K562 (cell line): ENCODE measurements around the gene COX4I2. TPM values are rescaled to one million over a fixed set of nuclear protein-coding genes. Genes with fewer than 3 reads are reported as not detected.

Experiments
- ADNP ChIP-seq: fragments of 200-800 bp; sonication (Bioruptor generic); IDR thresholded peaks from 2 replicates; pipeline ENCODE4 v1.6.1; 2016; ENCODE audit warnings: missing genetic modification characterization, missing compliant biosample characterization
- ATF2 ChIP-seq: sonication (generic); formaldehyde crosslinking; IDR thresholded peaks from 2 replicates; pipeline ENCODE4 v1.8.1; 2022; ENCODE audit warnings: missing genetic modification reagents
- BCL6 ChIP-seq: fragments of 250-450 bp; sonication (Bioruptor Pico); IDR thresholded peaks from 2 replicates; pipeline ENCODE4 v1.4.0; 2020
- BDP1 ChIP-seq: IDR thresholded peaks from 3 replicates; pipeline ENCODE4 v1.6.1; 2011; ENCODE audit not compliant: insufficient read length, insufficient read depth
- CBX2 ChIP-seq: fragments of 200-600 bp; sonication (generic); IDR thresholded peaks from one replicate; pipeline ENCODE4 v1.6.1; 2012; ENCODE audit warnings: mild to moderate bottlenecking, low read length, inconsistent platforms; ENCODE audit not compliant: insufficient read depth, poor library complexity, severe bottlenecking
- CXXC5 ChIP-seq: fragments of 250-450 bp; sonication (Bioruptor Pico); IDR thresholded peaks from 2 replicates; pipeline ENCODE4 v1.8.0; 2022; ENCODE audit warnings: inconsistent platforms, mild to moderate bottlenecking, moderate library complexity
- EP300 ChIP-seq: IDR thresholded peaks from 2 replicates; pipeline ENCODE4 v1.6.1; 2012; ENCODE audit warnings: low read length, improper control_type of control experiment
- ESRRA ChIP-seq: fragments of 450-650 bp; IDR thresholded peaks from 2 replicates; pipeline ENCODE4 v1.6.1; 2014; ENCODE audit warnings: low read depth, mild to moderate bottlenecking, moderate library complexity, borderline replicate concordance
- GABPB2 ChIP-seq: fragments of 250-450 bp; sonication (Bioruptor Pico); conservative IDR thresholded peaks from 2 replicates; pipeline ENCODE4 v1.5.1; 2021; ENCODE audit warnings: mild to moderate bottlenecking
- HES1 ChIP-seq: fragments of 450-650 bp; IDR thresholded peaks from 2 replicates; pipeline ENCODE4 v1.6.1; 2016; ENCODE audit warnings: low read depth, mild to moderate bottlenecking, moderate library complexity
- KLF1 ChIP-seq: fragments of 450-650 bp; IDR thresholded peaks from 2 replicates; pipeline ENCODE4 v1.6.1; 2016; ENCODE audit warnings: missing genetic modification characterization, missing compliant biosample characterization
- MAFF ChIP-seq: IDR thresholded peaks from 2 replicates; pipeline ENCODE4 v1.6.1; 2012; ENCODE audit warnings: low read length, improper control_type of control experiment
- MCM5 ChIP-seq: fragments of 450-650 bp; IDR thresholded peaks from 2 replicates; pipeline ENCODE4 v1.6.1; 2016; ENCODE audit warnings: low read depth
- MEF2A ChIP-seq: IDR thresholded peaks from 2 replicates; pipeline ENCODE4 v1.6.1; 2011; ENCODE audit warnings: low read depth, mild to moderate bottlenecking, low read length, moderate library complexity; ENCODE audit not compliant: control insufficient read depth
- NONO ChIP-seq, 2 experiments: fragments of 200-400 bp in 1 of 2; fragments of 450-650 bp in 1 of 2; formaldehyde crosslinking in 1 of 2; IDR thresholded peaks; 2 replicates each; pipeline ENCODE4 v1.6.1; 2017; ENCODE audit warnings: low read depth in 2 of 2, mild to moderate bottlenecking in 2 of 2, moderate library complexity in 2 of 2, low read length in 1 of 2
- RBM34 ChIP-seq: fragments of 200-400 bp; formaldehyde crosslinking; IDR thresholded peaks from 2 replicates; pipeline ENCODE4 v1.6.1; 2018; ENCODE audit warnings: low read length, borderline replicate concordance; ENCODE audit not compliant: insufficient read depth
- RHOXF2B ChIP-seq: fragments of 250-450 bp; sonication (Bioruptor Pico); conservative IDR thresholded peaks from 2 replicates; pipeline ENCODE4 v1.5.1; 2021
- RUNX1 ChIP-seq: sonication (generic); IDR thresholded peaks from 2 replicates; pipeline ENCODE4 v1.6.1; 2016; ENCODE audit warnings: antibody characterized with exemption, low read depth
- SIX5 ChIP-seq, 2 experiments: IDR thresholded peaks; 2 replicates each; pipeline ENCODE4 v1.6.1; 2011; ENCODE audit warnings: low read length in 2 of 2, borderline replicate concordance in 1 of 2, low read depth in 1 of 2, mild to moderate bottlenecking in 1 of 2, moderate library complexity in 1 of 2; ENCODE audit not compliant: insufficient read depth in 1 of 2
- SMAD1 ChIP-seq: fragments of 150-350 bp; IDR thresholded peaks from 2 replicates; pipeline ENCODE4 v1.6.1; 2014; ENCODE audit warnings: low read length, low read depth; ENCODE audit not compliant: partially characterized antibody
- SOX6 ChIP-seq: fragments of 450-650 bp; IDR thresholded peaks from 2 replicates; pipeline ENCODE4 v1.6.1; 2014; ENCODE audit warnings: mild to moderate bottlenecking
- TAF15 ChIP-seq: fragments of 200-400 bp; formaldehyde crosslinking; IDR thresholded peaks from 2 replicates; pipeline ENCODE4 v1.6.1; 2017; ENCODE audit warnings: mild to moderate bottlenecking, low read depth, low read length, moderate library complexity
- TRIM28 ChIP-seq: fragments of 450-650 bp; IDR thresholded peaks from 2 replicates; pipeline ENCODE4 v1.6.1; 2017
- ZFP36 ChIP-seq: fragments of 150-350 bp; IDR thresholded peaks from 2 replicates; pipeline ENCODE4 v1.6.1; 2018; ENCODE audit warnings: low read length, low read depth; ENCODE audit not compliant: partially characterized antibody
- ZKSCAN3 ChIP-seq: fragments of 250-450 bp; sonication (Bioruptor Pico); IDR thresholded peaks from 2 replicates; pipeline ENCODE4 v1.4.0; 2020
- ZNF124 ChIP-seq: sonication (generic); formaldehyde crosslinking; IDR thresholded peaks from 2 replicates; pipeline ENCODE4 v1.8.1; 2022; ENCODE audit warnings: missing genetic modification reagents
- ZNF174 ChIP-seq: fragments of 250-450 bp; sonication (Bioruptor Pico); IDR thresholded peaks from 2 replicates; pipeline ENCODE4 v1.4.0; 2020; ENCODE audit warnings: mild to moderate bottlenecking
- ZNF431 ChIP-seq: sonication (generic); formaldehyde crosslinking; IDR thresholded peaks from 2 replicates; pipeline ENCODE4 v1.8.0; 2022; ENCODE audit warnings: mild to moderate bottlenecking, missing genetic modification reagents
- polyA plus RNA-seq, 8 experiments: library from polyadenylated mRNA; depleted of rRNA in 4 of 8; stranded (reverse) in 5 of 8; unstranded in 3 of 8; fragments of >200 nt; fragmentation: Nextera tagmentation in 2 of 8; fragmentation: Illumina TruSeq in 1 of 8; extraction: Ambion mirVana in 2 of 8; extraction: Trizol in 1 of 8; gene quantifications; 2 replicates each; pipeline versions ENCODE4 v1.2.1 to v1.2.3, GENCODE V29; 2011 to 2014; ENCODE audit warnings: inconsistent platforms in 1 of 8, missing spikeins in 1 of 8
- total RNA-seq, 7 experiments: library from RNA; depleted of rRNA in 6 of 7; stranded (reverse); fragments of >200 nt in 6 of 7; fragmentation: Illumina TruSeq in 2 of 7; extraction: Trizol in 2 of 7; gene quantifications; 2 replicates each; pipeline versions ENCODE4 v1.2.1 to v1.2.3, GENCODE V29; 2011 to 2021; ENCODE audit warnings: low replicate concordance in 1 of 7
- TF ChIP-seq, protein P1 (sequence below): fragments of 450-650 bp; formaldehyde crosslinking; IDR thresholded peaks from 2 replicates; pipeline ENCODE4 v1.4.0; 2020; ENCODE audit warnings: mild to moderate bottlenecking

Gene COX4I2
- total and polyA plus RNA-seq, 9 of the 15 experiments (the other 6 are each of a cell fraction or from before 2014, with no cell fraction given): not detected

- peak; percentile 63 for TF ChIP-seq SMAD1
- no peak for TF ChIP-seq ZKSCAN3
- no peak for TF ChIP-seq GABPB2 (CRISPR knock-in tag)
- TF ChIP-seq CBX2: no peak
- peak; percentile 90 for TF ChIP-seq CXXC5 (CRISPR knock-in tag)
- no peak for TF ChIP-seq MCM5
- TF ChIP-seq ZNF174 (CRISPR knock-in tag): no peak
- TF ChIP-seq EP300: peak; percentile 87
- TF ChIP-seq BCL6 (CRISPR knock-in tag): no peak
- TF ChIP-seq RBM34: no peak
- no peak for TF ChIP-seq MEF2A
- TF ChIP-seq RUNX1: no peak; the same call in 1 of the 2 replicates
- no peak for TF ChIP-seq ZNF124 (CRISPR knock-in tag)
- TF ChIP-seq ATF2 (CRISPR knock-in tag): peak; percentile 96
- TF ChIP-seq ZNF431 (CRISPR knock-in tag): no peak
- peak; percentile 48 for TF ChIP-seq SOX6
- no peak for TF ChIP-seq TRIM28
- TF ChIP-seq KLF1: no peak
- TF ChIP-seq SIX5 (IDR thresholded peaks at IDR 0.05; ENCODE audit: borderline replicate concordance in 1 of 2, insufficient read depth in 1 of 2, low read depth in 1 of 2, low read length in 2 of 2): no peak
- TF ChIP-seq TAF15: no peak
- TF ChIP-seq ZFP36: peak; percentile 74
- no peak for TF ChIP-seq MAFF
- TF ChIP-seq RHOXF2B: no peak
- TF ChIP-seq, protein P1, sequence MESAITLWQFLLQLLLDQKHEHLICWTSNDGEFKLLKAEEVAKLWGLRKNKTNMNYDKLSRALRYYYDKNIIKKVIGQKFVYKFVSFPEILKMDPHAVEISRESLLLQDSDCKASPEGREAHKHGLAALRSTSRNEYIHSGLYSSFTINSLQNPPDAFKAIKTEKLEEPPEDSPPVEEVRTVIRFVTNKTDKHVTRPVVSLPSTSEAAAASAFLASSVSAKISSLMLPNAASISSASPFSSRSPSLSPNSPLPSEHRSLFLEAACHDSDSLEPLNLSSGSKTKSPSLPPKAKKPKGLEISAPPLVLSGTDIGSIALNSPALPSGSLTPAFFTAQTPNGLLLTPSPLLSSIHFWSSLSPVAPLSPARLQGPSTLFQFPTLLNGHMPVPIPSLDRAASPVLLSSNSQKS: no peak
- TF ChIP-seq HES1: no peak
- TF ChIP-seq BDP1: no peak
- no peak; the same call in 1 of the 2 replicates for TF ChIP-seq ADNP (tag)
- TF ChIP-seq ESRRA: peak; percentile 53; the same call in 1 of the 2 replicates
- TF ChIP-seq NONO (IDR thresholded peaks at IDR 0.05; ENCODE audit: low read depth in 2 of 2, low read length in 1 of 2): peak in 1 of 2 experiments; percentile 30; a peak in 1 of 4 replicates
Observed at GRCh38 chr20:31603822-31604566, 33.7 kb upstream of the COX4I2 start (continued).
